EL (cell line): Measurements from ENCODE around the gene BRF1.

Experiments
- DNase-seq: peaks from one replicate; pipeline ENCODE4 v3.0.0-alpha.2; 2016

The BRF1 gene

DNA sequence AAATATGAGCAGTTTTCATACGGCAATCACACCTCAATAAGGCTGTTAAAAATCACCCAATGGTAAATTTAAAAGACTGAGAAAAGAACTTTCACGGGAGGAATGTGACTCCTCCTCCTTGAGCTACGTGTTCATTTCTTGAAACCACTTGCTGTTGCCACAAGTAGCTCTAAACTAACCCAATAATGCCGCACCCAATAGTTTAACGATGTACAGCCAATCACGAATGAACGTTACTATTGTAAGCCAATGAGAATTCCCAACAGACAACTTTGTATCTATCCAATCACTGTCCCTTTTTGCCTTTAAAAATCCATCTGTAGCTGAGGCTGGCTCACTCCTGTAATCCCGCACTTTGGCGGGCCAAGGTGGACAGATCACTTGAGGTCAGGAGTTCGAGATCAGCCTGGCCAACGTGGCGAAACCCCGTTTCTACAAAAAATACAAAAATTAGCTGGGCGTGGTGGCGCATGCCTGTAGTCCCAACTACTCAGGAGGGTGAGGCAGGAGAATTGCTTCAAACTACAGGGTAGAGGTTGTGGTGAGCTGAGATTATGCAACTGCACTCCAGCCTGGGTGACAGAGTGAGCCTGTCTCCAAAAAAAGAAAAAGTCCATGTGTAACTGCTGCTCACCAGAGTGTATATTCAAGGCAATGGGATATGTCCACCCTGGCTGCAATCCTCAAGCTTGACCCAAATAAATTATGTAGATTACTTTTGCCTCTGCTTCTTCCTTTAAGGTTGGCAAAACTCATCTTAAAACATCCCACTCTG, 76.8 kb downstream of the BRF1 start:
- DNase-seq, result no peak

DNA sequence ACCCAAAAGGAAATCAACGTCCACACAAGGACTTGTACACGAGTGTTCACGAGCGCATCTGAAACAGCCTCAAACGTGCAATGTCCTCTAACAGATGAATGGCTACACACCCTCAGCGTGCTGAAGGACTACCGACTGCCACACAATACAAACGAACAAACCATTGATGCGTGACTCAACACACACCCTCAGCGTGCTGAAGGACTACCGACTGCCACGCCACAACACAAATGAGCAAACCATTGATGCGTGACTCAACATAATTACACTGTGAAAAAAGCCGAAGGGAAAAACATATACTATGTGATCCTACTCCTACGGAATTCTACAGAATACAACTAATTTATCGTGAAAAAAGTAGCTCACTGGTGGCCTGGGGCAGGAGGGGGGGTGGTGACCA, 77.5 kb downstream of the BRF1 start:
- no peak for DNase-seq

DNA sequence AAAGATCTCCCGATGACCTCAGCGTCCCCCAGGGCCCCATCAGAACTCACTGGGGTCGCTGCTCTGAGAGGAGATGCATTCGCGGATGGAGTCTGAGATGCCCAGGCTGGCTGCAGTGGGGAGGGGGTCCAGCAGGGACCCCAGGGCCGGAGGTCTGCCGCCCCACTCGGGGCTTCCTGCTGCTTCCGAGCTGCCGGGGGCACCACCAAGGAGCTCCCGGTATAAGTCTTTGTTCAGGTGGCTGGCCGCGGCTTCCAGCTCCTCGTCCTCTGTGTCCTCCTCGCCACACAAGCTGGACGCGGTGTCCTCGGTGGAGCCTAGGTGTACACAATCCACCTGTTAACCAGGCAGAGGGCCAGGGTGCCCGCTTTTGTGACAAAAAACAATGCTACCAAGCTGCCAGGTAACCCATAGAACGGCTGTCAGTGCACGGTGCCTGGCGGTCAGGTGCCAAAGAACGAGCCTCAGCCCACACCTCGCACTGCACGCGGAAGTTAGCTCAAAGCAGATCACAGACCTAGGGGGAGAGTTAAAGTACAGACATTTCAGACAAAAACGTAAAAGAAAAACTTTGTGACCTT, 79.1 kb downstream of the BRF1 start:
- no peak for DNase-seq

GRCh38 chr14:105220699-105221597, 79.9 kb downstream of the BRF1 start:
- DNase-seq, result no peak

- no peak for DNase-seq
These were observed 81.0 kb downstream of the BRF1 start for GRCh38 chr14:105219753-105220152.

GRCh38 chr14:105219043-105219612, 81.7 kb downstream of the BRF1 start:
- DNase-seq, result no peak

- DNase-seq, result no peak
These were observed 82.2 kb downstream of the BRF1 start for GRCh38 chr14:105218611-105219010.

DNA sequence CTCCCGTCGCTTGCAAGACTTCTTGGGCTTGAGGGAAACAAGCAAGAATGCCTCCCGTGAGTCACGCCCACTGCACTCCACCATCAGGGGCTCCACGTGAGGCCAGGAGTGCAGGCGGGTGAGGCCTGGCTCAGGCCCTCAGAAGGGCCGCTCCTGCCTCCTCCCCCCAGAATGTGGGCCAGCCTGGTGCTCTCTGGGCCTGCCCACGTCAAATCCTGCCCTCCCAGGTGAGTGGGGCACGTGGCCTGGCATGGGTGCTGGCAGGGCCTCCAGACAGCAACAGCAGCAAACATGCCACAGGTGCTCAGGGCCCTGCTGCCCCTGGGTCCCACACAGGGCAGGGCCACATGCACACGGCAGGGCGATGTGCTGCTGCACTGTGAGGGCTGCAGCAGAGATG, 83.0 kb downstream of the BRF1 start:
- no peak for DNase-seq

- DNase-seq, result no peak
These were observed 84.1 kb downstream of the BRF1 start for GRCh38 chr14:105216490-105217247.

DNA sequence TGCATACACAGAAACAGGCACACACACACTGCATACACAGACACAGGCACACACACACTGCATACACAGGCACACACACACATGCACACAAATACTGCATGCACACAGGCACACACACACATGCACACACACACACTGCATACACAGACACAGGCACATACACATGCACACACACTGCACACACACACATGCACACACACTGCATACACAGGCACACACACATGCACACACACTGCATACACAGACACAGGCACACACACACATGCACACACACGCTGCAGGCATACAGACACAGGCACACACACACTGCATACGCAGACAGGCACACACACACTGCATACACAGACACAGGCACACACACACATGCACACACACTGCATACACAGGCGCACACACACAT, 85.2 kb downstream of the BRF1 start:
- no peak for DNase-seq

- no peak for DNase-seq
These were observed 86.4 kb downstream of the BRF1 start for GRCh38 chr14:105214324-105214915.

- no peak for DNase-seq
These were observed 87.4 kb downstream of the BRF1 start for GRCh38 chr14:105213361-105213760.

DNA sequence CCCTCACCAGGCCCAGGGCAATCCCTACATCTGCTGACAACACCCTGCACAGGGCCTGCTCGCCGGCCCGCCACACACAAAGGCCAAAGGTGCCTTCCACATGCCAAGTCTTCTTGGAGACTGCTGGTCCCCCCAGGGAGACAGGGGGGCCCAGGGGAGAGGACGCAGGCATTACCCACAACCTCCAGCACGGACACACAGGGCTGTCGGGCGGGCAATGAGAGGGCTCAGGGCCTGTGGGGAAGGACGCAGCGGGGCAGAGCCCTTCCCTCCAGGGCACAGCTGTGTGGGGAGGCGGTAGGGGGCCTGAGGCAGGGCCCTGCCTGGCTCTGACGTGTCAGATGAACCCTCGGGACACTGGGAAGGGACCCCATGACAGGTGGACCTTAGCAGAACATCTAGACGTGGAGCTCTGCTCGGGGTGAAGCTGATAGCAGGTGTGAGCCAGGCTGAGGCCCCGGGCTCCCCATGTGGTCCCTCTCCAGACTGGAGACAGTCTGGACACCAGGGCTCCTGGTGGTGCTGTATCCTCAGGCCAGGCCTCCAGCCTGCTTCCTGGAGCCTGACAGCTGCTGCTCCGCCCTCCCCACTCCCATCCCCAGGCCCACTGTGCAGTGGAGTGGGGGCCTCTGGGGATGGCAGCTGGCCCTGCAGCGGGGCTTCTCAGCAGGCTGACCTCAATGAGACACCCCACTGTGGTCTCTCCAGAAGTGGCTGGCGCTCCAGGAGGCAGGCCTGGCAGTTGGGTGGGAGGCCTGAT, 88.1 kb downstream of the BRF1 start:
- no peak for DNase-seq

DNA sequence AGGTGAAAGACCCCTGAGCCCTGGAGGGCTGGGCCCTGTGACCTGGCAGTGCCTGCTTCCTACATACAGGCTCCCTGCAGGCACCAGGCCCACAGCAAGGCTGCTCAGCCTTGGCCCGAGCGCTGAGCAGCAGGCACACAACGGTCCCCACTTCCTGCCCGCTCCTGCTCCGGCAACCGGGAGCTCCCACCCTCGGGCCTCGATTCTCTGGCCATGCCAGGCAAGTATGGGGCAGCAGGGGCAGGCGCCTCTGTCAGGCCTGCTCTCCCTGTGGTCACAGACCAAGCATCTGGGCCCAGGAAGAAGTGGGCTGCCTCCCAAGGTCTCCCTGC, 89.1 kb downstream of the BRF1 start:
- DNase-seq, result no peak

DNA sequence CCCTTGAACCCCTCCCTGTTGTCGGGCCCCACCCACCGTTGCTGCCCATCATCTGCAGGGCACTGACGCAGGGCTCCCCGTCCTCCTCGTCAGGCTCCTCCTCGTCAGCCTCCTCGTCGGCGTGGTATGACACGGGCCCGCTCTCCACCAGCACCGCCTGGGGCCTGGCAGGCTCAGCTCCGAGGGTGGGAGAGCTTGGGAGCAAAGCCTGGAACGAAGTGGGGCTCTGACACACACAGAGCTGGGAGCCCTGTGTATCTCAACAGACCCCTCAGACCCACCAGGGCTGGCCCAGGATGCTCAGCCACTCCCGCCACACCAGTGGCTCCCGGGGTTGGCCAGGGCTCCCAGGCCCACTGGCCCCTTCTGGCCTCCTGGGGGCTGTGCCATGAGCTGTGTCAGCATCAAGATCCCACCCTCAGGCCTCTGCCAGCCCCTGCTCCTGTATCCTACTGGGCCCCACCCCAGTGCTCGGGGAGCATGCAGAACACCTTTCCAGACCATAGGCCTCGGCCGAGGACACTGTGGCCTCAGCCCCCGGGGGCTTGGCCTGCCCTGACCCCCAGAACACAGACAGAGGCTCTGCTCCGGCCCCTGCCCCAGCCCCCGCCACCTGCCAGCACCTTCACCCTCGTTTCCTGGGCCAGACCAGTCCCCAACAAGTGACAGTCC, 89.6 kb downstream of the BRF1 start:
- no peak for DNase-seq

- no peak for DNase-seq
These were observed 90.4 kb downstream of the BRF1 start for GRCh38 chr14:105210266-105211025.

DNA sequence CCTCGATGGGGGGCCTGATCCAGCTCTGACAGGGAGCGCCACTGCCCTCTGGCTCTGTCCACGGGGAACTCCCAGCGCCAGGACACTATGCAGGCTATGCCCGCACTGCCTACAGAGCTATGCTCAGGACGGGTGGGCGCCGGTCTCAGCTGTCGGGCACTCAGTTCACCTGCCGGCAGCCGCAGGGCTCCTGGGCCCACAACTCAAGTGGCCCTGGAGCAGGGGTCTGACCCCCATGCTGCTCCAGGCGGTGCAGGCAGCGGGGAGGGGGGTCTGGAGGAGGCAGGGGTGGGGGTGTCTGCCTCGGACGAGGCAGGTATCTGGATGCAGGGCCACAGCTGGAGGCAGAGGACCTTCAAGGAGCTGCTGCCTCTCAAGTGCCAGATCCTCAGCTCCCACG, 91.2 kb downstream of the BRF1 start:
- DNase-seq, result no peak

- no peak for DNase-seq
These were observed 91.7 kb downstream of the BRF1 start for GRCh38 chr14:105209091-105209490.

DNA sequence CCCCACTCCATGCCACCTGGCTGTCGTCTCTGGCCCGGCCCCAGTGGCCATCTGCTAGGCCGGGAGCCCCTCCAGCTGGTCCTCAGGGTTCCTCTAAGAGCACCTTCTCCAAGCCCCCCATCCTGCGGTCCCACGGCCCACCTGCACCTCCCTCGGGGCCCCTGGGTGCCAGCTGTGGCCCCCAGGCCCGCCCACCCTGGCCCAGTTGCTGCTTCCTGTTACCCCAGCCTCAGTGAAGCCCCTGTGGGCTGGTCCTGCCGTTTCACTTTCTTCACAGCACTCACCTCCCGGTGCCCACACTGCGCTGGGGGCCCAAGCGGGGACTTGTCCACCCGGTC, 92.1 kb downstream of the BRF1 start:
- DNase-seq, result no peak

- DNase-seq, result no peak
These were observed 92.6 kb downstream of the BRF1 start for GRCh38 chr14:105207996-105208737.
